ENCODE data around the gene PROZ.

PROZ gene

DNA sequence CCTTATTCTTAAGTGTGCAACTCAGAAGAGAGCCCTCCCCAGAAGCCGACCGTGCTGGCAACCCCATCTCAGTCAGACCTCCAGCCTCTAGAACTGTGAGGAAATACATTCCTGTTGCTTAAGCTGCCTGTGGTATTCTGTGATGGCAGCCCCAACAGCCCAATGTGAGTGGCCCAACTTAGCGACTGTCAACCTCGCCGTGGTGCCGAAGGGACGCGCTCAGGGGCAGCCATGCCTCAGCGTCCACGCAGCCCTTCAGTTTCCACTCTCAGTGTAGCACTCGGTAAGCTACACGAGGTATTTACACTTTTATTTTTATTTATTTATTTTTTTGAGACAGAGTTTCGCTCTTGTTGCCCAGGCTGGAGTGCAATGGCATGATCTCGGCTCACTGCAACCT is 18.4 kb downstream of the PROZ start:
- no peak for DNase-seq (ENCODE audit: low spot score)

DNA sequence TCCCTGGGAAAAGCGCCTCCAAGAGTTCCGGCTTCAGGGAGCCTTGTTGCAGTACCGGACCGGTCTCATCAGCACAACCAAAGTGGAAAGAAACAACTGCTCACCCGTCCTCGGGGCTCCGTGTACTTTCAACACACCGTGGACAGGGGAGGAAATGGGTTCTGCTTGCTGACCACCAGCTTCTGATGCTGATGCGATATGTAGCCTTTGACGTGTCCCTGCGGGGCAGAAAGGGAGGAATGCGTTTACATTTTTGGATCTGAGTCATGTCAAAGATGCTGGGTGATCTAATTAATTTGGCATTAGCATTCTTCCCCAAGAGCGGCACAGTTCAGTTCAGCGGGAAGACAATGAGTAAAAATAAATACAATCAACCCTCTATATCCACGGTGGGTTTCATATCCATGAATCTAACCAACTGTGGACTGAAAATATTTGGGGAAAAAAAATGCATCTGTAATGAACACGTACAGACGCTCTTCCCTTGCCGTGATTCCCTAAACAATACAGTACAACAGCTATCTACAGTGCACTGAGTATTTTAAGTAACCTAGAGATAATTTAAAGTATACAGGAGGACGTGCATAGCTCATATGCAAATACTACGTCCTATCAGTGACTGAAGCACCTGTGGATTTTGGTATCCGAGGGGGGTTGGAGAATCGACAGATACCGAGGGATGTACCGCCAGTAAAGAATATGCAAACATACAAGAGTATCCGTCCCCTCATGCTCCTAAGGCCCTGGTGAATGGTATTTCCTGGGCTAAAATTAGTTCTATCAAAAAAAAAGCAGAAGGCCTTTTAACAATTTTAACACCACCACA is 19.8 kb downstream of the PROZ start:
- no peak for DNase-seq (ENCODE audit: low spot score)

DNA sequence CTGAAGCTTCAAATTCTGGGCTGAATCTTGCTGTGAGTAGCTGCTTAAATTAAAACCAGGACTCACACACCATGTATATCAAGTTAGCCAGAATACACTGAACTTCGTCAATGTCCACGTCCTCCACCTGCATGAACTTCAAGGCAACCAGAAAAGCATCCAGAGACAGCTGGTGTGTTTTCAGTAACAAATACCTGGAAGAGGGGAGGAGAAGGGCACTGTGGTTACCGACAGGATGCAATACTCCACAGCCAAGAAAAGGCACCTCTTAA is 20.4 kb downstream of the PROZ start:
- no peak for DNase-seq (ENCODE audit: low spot score)

DNA sequence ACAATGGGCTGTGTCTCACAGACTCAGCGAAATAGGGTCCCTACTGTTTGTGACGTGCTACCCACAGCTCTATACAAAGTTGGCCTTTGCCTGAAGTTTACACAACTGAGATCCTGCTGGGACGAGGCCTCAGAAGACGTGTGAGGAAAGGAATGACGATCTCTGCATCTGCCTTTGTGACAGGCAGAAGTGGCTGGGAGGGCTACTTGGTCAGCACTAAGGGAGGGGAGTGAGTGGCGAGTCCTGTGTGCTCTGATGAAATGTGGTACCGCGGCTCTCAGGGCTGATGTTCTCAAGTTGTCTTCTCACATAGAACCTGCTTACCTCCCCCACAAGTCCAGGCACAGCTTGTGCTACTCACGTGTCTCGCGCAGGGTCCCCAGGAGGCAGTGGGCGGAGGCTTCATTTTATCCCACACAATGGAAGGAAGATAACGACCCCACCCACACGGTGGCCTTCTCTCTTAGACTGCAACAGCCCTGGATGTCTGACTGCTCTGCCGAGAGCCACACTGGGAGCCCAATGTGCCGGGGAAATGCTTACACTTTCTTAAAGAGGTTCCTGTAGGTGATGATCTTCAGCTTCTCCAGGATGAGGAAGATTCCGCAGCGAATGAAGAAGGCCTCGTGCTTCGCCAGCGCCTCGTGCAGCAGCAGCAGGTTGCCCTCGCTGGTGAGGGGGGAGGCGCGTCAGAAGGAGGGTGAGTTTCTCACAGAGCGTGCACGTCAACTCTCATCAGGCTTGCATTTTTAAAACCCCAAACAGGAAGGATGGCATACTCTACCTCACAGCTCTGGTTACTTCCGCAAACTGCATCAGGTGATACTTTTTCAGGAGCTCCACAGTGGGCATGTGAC is 21.2 kb downstream of the PROZ start:
- DNase-seq (ENCODE audit: low spot score), result no peak

DNA sequence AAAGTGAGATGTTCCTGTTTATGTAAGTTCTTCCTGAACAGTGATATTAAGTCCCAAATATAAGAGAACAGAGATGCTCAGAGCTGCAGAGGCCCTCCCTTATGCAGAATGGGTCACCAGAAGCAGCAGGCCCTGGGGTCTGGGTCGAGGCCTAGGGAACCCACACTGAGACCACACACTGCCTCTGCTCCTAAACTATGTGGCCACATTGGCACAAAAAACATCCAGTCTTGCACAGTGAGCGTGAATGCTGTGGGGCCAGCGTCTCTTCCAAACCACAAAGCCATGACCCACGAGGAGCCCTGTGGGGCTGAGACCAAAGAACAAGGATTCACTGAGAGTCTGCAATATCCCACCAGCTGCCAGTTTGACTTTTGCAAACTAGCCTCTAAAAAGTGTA is 23.6 kb downstream of the PROZ start:
- no peak for DNase-seq (ENCODE audit: low spot score)

DNA sequence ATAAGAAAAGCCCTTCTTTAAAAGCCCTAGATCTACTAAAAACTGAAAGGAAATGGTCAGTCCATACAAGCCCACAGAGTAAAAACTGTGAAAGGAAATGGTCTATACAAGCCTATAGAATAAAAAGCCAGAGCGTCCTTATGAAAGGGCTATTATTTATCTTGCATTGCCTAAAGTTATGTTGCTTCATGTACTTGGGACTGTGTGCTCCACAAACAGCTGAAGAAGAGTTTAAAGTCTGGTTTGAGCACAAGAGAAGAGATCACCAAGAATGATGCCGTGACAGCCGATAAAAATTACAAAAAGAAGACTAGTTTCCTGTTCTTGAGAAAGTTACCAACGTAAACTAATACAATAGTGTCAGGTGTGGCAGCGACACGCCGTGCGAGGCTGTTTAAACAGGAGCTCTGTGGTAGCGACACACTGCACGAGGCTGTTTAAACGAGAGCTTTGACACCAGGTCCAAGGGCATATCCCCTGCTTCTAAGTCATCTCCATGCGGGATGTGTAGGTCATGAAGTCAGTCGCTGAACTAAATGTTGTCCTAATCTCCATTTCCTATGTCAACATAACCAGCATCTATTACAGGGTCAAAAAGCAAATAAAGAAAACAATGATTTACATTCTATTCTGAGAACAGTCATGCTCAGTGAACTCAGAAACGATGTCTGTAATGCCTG is 25.1 kb downstream of the PROZ start:
- no peak for DNase-seq (ENCODE audit: low spot score)

DNA sequence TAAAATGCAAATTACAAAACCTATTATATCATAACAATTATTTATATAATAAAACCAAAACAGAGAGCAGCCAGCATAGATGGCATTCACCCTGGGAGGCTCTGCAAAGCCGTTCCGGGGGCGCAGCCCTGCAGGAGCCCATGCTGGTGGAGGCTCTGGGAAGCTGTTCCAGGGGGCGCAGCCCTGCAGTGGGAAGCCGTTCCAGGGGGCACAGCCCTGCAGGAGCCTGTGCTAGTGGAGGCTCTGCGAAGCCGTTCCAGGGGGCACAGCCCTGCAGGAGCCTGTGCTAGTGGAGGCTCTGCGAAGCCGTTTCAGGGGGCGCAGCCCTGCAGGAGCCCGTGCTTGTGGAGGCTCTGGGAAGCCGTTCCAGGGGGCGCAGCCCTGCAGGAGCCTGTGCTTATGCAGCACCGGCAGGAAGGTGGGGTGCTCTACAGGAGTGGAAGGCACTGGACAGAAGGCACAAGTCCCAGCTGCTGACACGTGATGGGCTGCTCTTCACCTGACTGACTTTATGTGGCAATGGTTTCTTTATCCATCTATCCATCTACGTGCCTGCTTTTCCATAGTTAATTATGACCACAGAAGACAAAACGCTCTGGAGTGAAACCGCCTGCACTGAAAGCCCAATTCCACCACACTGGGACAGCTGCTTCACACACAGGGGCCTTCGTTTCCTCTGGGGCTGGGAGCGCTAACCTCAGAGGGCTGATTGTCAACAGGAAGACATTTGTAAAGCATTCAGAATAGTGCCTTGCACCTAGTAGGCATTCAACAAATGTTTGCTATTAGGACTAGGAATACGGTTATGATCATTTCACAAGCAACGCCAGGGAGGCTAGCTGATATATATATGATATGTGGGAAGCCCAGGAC is 26.4 kb downstream of the PROZ start:
- DNase-seq (ENCODE audit: low spot score), result no peak

DNA sequence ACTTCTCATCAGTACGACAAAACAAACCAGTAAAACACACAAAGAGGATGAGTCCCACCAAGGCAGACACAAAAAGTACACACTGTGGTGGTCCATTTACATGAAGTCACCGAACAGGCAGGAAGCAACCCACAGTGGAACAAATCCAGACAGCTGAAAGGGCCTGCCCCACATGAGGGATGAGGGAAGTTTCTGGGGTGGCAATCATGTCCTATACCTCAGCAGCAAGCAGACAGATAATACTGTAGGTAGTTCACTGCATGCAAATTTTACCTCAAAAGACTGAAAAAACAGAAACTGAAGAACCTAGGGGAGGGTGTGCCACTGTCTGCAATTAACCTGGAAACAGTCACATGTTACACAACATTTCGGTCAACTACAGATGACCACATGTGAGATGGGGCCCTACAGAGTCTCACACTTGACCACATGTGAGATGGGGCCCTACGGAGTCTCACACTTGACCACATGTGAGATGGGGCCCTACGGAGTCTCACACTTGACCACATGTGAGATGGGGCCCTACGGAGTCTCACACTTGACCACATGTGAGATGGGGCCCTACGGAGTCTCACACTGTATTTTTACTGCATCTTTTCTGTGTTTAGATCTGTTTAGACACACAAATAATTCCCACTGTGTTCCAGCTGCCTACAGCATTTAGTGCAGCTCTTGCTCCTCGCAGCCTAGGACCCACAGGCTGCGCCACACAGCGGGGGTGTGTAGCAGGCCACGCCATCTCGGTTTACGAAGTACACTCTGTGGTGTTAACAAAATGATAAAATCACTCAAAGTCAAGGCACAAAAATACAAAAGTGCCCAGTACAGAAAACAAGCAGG is 27.8 kb downstream of the PROZ start:
- no peak for DNase-seq (ENCODE audit: low spot score)

DNA sequence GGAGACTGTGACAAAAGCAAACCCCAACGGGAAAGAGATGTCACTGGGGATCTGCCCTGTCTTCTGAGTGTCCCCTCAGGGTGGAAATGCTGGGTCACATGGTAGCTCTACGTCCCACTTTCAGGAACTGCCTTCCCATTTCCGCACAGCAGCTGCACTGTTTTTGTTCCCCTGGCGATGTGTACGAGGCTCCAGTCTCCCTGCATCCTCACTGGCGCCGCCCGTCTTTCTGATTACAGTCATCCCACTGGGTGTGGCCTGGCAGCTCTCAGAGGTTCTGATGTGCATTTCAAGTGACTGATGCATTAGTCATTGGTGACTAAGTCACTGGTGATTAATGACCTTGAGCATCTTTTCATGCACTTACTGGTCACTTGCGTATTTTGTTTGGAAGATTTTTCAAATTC is 28.8 kb downstream of the PROZ start:
- DNase-seq (ENCODE audit: low spot score), result no peak

DNA sequence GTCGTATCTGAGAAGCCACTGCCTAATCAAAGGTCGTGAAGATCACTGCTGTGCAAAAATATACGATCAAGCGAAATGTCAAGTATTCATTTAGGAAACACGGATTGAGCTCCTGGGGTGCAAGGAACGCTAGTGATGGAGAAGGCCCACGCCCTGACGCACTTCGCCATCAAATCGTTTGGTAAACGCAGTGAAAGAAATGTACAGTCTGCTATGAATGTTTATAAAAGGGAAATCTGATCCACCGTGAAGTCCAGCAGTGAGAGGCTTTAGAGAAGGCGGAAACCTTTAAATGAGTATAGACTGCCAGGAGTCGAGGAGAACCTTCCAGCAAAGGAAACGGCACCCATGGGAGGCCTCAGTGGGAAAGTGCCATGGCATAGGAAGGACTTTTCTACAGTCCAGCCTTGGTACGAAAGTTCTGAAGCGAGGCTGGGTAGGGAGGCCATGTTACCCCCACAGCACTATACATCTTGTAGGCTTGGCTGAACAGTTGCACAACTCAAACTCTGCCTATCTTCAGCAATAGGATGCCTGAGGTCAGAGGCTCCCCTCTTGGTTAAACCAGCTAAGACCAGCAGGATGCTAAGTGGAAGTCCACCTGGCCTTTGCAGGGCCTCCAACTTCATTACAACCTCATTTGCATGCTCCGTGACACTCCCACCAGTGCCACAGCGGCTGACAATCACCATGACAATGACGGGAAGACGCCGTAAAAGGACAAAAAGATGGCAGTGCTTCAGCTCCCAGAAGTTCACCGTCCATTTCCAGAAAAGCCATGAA is 29.6 kb downstream of the PROZ start:
- no peak for DNase-seq (ENCODE audit: low spot score)

DNA sequence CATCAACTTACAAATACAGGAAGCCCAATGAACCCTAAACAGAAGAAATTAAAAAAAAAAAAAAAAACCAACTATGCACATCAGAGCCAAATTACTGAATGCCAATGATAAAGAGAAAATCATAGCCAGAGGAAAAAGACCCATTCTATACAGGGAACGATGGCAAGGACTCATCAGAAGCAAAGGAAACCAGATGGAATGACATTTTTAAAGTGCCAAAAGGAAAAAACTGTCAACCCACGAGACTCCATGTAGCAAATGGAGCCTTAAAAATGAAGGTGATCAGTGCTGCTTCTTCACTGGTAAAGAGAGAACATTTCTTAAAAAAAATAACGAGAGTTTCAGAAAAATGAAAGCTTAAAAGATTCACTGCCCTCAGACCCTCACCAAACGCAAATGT is 31.7 kb downstream of the PROZ start:
- DNase-seq (ENCODE audit: low spot score), result no peak

DNA sequence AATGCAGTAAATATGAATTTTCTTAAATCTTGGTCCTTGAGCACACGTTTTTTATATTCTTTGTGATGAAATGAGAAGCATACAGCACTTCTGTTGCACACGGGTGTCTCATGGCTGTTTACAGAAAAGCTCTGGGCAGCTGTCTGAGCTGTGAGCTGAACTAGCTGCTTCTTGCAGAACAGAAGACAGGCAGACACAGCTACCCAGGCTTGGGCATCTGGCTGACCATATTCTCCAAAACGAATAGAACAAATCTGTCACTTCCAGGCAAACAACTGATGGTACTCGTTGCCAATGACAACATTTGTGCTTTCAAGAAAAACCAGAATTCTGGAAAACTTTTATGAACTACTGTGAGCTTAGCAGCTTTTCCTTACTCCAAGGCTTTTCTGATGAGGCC is 33.8 kb downstream of the PROZ start:
- DNase-seq (ENCODE audit: low spot score), result no peak

DNA sequence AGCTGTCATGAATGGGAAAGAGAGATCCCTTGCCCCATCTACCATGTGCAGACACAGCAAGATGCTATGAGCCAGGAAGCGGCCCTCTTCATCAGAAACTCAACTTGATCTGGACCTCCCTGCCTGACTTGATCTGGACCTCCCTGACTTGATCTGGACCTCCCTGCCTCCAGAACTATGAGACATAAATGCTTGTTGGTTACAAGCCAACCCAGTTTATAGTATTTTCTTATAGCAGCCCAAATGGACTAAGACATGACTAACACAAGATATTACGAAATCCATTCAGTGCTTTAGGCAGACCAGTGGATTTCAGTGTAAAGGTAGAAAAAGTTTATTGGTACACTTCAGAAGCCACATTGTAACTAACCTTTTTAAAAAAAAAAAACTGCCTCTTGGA is 34.5 kb downstream of the PROZ start:
- DNase-seq (ENCODE audit: low spot score), result no peak

DNA sequence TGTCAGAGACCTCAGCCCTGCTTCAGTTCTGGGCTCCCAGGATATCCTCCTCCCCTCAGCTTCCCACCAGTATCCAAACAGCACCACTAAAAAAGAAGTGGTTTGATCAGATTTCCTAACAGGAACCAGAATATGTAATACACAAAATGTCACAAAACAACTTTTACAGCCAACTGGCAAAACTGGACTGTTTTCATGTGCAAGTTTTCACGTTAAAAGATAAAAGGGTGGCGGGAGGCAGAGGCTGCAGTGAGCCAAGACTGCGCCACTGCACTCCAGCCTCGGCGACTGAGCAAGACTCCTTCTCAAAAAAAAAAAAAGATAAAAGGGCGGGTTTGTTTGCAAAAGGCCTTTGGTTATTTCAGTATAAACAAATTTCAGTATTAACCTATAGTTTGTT is 36.9 kb downstream of the PROZ start:
- DNase-seq (ENCODE audit: low spot score), result no peak

DNA sequence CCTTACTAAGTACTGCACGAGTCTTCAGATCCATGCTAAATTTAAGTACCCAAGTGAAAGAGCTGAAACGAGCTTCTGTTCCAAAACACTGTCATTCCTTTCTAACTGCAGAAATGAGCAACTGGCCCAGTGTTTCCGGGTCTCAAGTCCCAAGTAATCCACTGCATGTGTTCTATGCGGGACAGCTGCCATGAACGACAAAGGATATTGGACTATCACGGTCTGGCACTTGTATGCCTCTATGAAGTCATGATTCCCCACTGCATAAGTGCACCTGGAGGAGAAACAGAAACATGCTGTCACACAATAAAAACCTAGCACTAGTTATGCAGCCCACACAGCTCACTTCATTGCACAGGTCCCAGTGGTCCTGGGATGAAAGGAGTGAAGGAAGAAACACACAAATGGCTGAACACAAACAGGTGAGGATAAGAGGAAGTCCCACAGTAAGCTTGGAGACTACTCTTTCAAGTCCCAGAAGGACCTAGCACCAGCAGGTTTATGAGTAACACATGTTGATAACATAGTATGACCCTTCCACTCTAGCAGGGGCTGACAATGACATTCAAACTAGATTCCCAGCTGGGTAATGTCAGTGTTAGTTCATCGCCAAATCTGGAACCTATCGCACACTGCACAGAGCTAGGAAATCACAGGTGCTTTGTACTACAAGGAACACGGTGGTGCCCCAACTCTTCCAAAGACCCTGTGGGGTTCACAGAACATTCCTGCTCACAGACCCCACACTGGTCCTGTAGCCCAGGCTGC is 38.7 kb downstream of the PROZ start:
- DNase-seq (ENCODE audit: low spot score), result no peak

DNA sequence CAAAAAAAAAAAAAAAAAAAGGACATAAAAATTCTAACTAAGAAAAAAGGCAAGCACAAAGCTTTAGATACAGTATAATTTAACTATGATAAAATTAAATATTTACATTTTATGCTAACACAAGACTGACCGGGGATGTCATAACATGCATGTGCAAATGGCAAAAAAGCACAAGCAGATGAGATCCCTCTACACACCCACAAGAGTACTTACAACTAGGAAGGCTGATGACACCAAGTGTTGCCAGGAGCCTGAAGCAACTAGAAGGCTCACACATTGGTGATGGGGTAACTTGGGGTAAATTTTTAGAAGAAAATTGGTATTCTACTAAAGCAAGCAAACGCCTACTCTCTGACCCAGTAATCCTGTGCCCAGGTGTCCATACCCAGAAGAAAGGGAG is 43.4 kb downstream of the PROZ start:
- DNase-seq (ENCODE audit: low spot score), result no peak

DNA sequence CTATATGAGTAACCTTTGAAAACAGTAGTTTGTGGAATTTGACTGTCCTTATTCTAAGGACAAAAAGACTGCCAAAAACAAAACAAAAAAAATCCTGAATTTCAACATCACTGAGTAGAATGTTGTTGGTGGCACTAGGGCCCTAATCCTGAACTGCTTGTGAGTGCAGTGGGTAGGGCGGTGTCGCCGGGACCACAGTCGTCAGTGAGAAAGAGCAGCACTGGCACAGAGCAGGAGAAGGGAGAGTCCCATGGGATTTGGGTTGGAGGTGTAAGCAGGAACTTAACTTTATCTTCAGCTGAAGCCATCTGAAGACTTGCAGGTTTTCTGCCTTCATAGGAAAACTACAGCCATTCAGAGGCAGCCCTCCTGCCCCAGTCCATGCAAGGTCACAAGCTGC is 44.5 kb downstream of the PROZ start:
- no peak for DNase-seq (ENCODE audit: low spot score)

DNA sequence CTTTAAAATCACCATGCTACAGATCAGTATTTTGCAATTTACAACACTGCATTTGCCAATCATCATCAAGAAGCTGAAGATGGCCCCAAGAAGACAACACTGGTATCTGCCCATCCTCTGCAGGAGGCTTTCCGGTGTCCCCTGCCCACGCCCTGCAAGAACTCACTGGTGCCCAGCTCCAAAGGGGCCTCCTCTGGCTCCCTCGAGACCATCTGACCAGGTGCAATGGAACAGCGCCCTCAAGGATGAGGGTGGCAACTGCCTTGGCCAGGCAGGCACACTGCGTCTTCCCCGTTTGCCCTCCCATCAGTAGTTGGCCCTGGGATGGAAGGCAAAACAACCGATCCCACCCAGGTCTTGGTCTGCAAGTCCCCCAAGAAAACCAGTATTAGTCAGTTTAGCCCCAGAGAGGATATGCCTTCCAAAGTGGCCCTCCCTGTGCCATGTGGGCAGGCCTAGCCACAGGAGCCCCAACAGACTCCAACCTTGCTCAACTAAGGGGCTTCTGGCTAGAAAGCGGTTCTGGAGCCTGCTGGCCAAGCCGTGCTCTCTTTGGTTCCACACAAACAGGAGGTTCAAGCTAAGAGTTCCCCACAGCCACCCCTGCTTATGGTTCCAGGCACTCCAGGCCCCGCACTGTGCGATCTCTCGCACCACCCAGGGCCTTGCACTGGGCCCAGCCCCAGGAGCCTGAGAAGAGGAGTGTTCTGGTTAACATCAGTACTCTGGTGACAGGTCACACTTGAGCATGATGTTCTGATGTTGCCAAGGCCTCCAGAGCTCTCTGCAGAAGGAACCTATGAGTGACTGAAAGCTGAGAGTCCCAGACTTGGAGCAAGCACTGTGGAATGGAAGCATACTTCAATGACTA is 45.3 kb downstream of the PROZ start:
- DNase-seq (ENCODE audit: low spot score), result no peak

DNA sequence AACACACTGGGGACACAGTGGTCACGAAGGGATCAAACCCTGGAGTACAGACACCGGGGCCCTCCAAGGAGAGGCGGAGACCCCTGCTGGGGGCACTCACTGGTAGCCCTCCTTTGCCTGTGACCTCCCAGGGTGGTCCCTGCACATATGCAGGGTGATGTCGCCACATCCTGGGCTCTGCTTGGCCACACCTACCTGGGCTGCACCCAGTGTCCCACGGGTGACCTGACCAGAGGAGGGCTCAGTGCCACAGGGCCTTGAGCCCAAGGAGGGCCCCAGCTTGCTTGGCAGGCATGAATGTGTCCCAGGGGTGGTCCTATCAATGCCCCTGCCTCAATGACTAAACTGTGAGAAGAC is 45.9 kb downstream of the PROZ start:
- DNase-seq (ENCODE audit: low spot score), result no peak
